C4-2B (cell line): Measurements from ENCODE around the gene VGLL1.

Experiments
- CTCF ChIP-seq: fragments of 450-650 bp; conservative IDR thresholded peaks from 2 replicates; pipeline ENCODE4 v1.5.1; 2017; ENCODE audit warnings: mild to moderate bottlenecking
- ZFX ChIP-seq: fragments of 450-650 bp; IDR thresholded peaks from 2 replicates; pipeline ENCODE4 v1.6.1; 2017

DNA sequence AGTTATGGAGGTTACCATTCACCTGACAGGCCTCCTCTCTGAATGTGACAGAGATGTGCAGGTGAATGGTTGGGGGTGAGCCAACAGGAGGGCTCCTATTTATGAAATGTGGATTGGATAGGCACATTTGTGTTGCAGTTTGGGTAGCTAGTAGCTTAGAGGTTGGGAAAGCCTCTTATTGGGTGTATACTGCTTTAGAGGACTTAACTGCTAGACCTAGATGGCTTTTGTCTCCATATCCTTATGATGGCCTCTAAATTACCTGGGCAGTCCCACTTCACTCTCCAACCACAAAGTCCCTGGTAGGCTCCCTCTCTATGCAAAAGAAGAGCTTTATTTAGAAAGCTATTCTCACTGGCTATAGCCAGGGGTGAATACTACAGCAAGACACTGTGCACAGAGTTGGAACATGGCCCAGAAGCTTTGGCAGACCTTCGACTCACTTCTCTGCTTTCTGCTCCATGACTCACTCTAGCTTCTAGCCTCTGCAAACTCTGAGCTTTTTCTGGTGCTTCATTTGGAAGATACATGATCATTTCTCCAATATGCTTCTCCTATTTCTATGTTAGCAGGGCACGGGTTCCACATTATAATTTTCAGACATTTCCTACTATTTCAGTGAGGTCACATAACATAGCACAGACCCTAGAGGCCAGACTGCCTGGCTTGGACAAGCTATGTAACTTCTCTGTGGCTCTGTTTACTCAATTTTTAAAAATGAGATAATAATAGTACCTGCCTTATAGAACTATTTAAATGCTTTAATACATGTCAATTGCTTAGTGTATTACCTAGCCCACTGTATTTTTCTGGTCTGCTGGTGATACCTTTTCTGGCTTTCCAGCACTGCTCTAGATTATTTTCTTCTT, 6.0 kb upstream of the VGLL1 start:
- TF ChIP-seq ZFX (no peak), CTCF (no peak)
